Smooth muscle cell (in vitro differentiated cells): Measurements from ENCODE around the gene OAS2. TPM values are rescaled to one million over a fixed set of nuclear protein-coding genes. Genes with fewer than 3 reads are reported as not detected.

Source experiments
- DNase-seq: peaks from one replicate; lab custom pipeline; 2025; ENCODE audit not compliant: unreplicated experiment; lab: John Stamatoyannopoulos, UW
- H2AFZ ChIP-seq: fragments of 200-600 bp; sonication (generic); 2 replicates; pipeline ENCODE4 v1.6.0; 2016; ENCODE audit warnings: antibody characterized with exemption, low read depth, mild to moderate bottlenecking
- H3F3A ChIP-seq: fragments of 200-600 bp; sonication (generic); 2 replicates; pipeline ENCODE4 v1.6.0; 2017; ENCODE audit warnings: antibody characterized with exemption, low read depth
- H3K27ac ChIP-seq: fragments of 200-600 bp; sonication (generic); 2 replicates; pipeline ENCODE4 v1.5.1; 2016; ENCODE audit warnings: low read depth, mild to moderate bottlenecking
- H3K27me3 ChIP-seq: fragments of 200-600 bp; sonication (generic); 2 replicates; pipeline ENCODE4 v1.6.1; 2016; ENCODE audit warnings: low read depth, mild to moderate bottlenecking
- H3K36me3 ChIP-seq: fragments of 200-600 bp; sonication (generic); 2 replicates; pipeline ENCODE4 v1.5.1; 2016; ENCODE audit warnings: low read depth
- H3K4me1 ChIP-seq: fragments of 200-600 bp; sonication (generic); 2 replicates; pipeline ENCODE4 v1.5.1; 2016; ENCODE audit warnings: low read depth
- H3K4me2 ChIP-seq: fragments of 200-600 bp; sonication (generic); 2 replicates; pipeline ENCODE4 v1.6.0; 2016; ENCODE audit warnings: mild to moderate bottlenecking
- H3K4me3 ChIP-seq: fragments of 200-600 bp; sonication (generic); 2 replicates; pipeline ENCODE4 v1.5.1; 2016; ENCODE audit warnings: mild to moderate bottlenecking
- H3K79me2 ChIP-seq: fragments of 200-600 bp; sonication (generic); 2 replicates; pipeline ENCODE4 v1.6.0; 2016; ENCODE audit warnings: low read depth, mild to moderate bottlenecking
- H3K9ac ChIP-seq: fragments of 200-600 bp; sonication (generic); 2 replicates; pipeline ENCODE4 v1.6.0; 2016; ENCODE audit warnings: low read depth
- H3K9me3 ChIP-seq: fragments of 200-600 bp; sonication (generic); replicated peaks from 2 replicates; pipeline ENCODE4 v1.5.1; 2016; ENCODE audit warnings: low read depth
- H4K20me1 ChIP-seq: fragments of 200-600 bp; sonication (generic); 2 replicates; pipeline ENCODE4 v1.6.0; 2016; ENCODE audit warnings: low read depth
- WGBS: methylation state at CpG from one replicate; pipeline ENCODE4 v1.1.7; 2016; ENCODE audit warnings: low lambda C conversion rate; 5-methylcytosine and 5-hydroxymethylcytosine counted together
- polyA plus RNA-seq: library from polyadenylated mRNA; unstranded; fragments of >200 nt; fragmentation: Nextera tagmentation; extraction: Ambion mirVana; gene quantifications from 2 replicates; pipeline ENCODE4 v1.2.1, GENCODE V29; 2016
- total RNA-seq: library from RNA; depleted of rRNA; stranded (reverse); fragments of >200 nt; gene quantifications from 2 replicates; pipeline ENCODE4 v1.2.3, GENCODE V29; 2014
- TF ChIP-seq, protein P1 (sequence below): fragments of 200-600 bp; sonication (generic); IDR thresholded peaks from 2 replicates; pipeline ENCODE4 v1.5.1; 2017; ENCODE audit warnings: borderline replicate concordance, mild to moderate bottlenecking, antibody characterized with exemption; ENCODE audit not compliant: insufficient read depth, poor library complexity, severe bottlenecking

The OAS2 gene
- total and polyA plus RNA-seq, 2 experiments from 2014 or later: not detected

DNA sequence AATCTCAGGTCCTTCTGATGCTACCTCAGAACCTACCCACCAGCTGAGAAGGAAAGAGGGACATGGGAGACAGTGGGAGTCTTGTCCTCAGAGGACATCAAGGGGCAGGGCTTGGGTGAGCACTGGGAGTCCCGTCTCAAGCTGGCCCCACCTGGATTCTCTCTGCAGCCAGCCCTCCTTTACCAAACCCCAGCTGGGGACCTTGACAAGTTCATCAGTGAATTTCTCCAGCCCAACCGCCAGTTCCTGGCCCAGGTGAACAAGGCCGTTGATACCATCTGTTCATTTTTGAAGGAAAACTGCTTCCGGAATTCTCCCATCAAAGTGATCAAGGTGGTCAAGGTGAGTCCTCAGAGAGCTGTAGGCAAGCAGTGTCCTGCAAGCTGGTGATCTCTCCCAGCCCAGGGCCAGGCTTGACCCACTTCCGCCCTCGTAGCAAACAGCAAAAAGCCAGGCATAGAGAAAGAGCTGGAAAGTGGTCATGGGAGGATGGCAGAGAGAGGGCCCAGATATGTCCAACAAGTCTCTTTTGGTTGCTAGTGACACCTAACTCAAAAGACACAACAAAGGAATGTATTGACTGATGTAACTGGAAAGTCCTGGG lies 14.2 kb upstream of the OAS2 start:
- Histone ChIP-seq H3K9me3 (no peaks in the 10 kb centered on the region), H3K4me1 (no peaks in the 10 kb centered on the region), H2AFZ (no peak overlapping the region), H3K9ac (no peak overlapping the region), H3K4me3 (no peak overlapping the region), H4K20me1 (no peaks in the 10 kb centered on the region), H3F3A (no peaks in the 10 kb centered on the region), H3K36me3 (no peaks in the 10 kb centered on the region), H3K27me3 (no peaks in the 10 kb centered on the region), H3K4me2 (no peak overlapping the region), H3K27ac (no peak overlapping the region), H3K79me2 (no peaks in the 10 kb centered on the region)
- WGBS: 92% methylated on average over 6 of the region's 6 CpGs
- DNase-seq: no peak
- TF ChIP-seq, protein P1, sequence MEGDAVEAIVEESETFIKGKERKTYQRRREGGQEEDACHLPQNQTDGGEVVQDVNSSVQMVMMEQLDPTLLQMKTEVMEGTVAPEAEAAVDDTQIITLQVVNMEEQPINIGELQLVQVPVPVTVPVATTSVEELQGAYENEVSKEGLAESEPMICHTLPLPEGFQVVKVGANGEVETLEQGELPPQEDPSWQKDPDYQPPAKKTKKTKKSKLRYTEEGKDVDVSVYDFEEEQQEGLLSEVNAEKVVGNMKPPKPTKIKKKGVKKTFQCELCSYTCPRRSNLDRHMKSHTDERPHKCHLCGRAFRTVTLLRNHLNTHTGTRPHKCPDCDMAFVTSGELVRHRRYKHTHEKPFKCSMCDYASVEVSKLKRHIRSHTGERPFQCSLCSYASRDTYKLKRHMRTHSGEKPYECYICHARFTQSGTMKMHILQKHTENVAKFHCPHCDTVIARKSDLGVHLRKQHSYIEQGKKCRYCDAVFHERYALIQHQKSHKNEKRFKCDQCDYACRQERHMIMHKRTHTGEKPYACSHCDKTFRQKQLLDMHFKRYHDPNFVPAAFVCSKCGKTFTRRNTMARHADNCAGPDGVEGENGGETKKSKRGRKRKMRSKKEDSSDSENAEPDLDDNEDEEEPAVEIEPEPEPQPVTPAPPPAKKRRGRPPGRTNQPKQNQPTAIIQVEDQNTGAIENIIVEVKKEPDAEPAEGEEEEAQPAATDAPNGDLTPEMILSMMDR: no peak

- H4K20me1 ChIP-seq: no peaks in the 10 kb centered on the region
- H3K9me3 ChIP-seq: no peaks in the 10 kb centered on the region
- H3K27ac ChIP-seq: no peak overlapping the region
- H2AFZ ChIP-seq: no peak overlapping the region
- H3K27me3 ChIP-seq: no peaks in the 10 kb centered on the region
- no peaks in the 10 kb centered on the region for H3K36me3 ChIP-seq
- no peak for DNase-seq
- H3K4me3 ChIP-seq: no peak overlapping the region
- H3K4me2 ChIP-seq: no peak overlapping the region
- TF ChIP-seq, protein P1: no peak
- H3K9ac ChIP-seq: no peak overlapping the region
- no peaks in the 10 kb centered on the region for H3K79me2 ChIP-seq
- H3K4me1 ChIP-seq: no peaks in the 10 kb centered on the region
- H3F3A ChIP-seq: no peaks in the 10 kb centered on the region
- 74% methylated on average over 4 of the region's 4 CpGs for WGBS
Observed at GRCh38 chr12:112964915-112965314, 13.4 kb upstream of the OAS2 start.

GRCh38 chr12:112965643-112966042 lies 12.7 kb upstream of the OAS2 start:
- Histone ChIP-seq H3K9ac (no peak overlapping the region), H3K4me3 (no peak overlapping the region), H3K9me3 (no peaks in the 10 kb centered on the region), H3K27ac (no peak overlapping the region), H3K36me3 (no peaks in the 10 kb centered on the region), H3F3A (no peaks in the 10 kb centered on the region), H3K4me1 (no peaks in the 10 kb centered on the region), H3K27me3 (no peaks in the 10 kb centered on the region), H4K20me1 (no peaks in the 10 kb centered on the region), H2AFZ (no peak overlapping the region), H3K4me2 (no peak overlapping the region), H3K79me2 (no peaks in the 10 kb centered on the region)
- TF ChIP-seq, protein P1: no peak
- DNase-seq: no peak
- 89% methylated on average over 15 of the region's 15 CpGs for WGBS

DNA sequence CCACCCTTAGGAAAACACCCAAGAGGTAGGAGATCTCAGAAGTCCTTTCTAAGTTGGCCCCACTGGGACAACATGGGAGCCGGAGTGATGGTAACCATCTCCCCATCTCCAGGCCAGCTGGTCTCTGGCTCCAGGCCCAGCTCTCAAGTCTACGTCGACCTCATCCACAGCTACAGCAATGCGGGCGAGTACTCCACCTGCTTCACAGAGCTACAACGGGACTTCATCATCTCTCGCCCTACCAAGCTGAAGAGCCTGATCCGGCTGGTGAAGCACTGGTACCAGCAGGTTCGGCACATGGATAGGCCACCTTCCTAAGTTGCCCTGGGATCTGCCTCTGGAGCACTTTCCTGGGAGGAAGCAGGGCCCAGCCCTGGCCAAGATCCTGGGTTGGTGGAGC lies 11.0 kb upstream of the OAS2 start:
- Histone ChIP-seq H2AFZ (no peak overlapping the region), H3K4me3 (no peak overlapping the region), H3K4me2 (no peak overlapping the region), H3K4me1 (no peaks in the 10 kb centered on the region), H3K27me3 (no peaks in the 10 kb centered on the region), H3K9me3 (no peaks in the 10 kb centered on the region), H3K27ac (no peak overlapping the region), H4K20me1 (no peaks in the 10 kb centered on the region), H3K79me2 (no peaks in the 10 kb centered on the region), H3F3A (no peaks in the 10 kb centered on the region), H3K36me3 (no peaks in the 10 kb centered on the region), H3K9ac (no peak overlapping the region)
- TF ChIP-seq, protein P1: no peak
- WGBS: 92% methylated on average over 9 of the region's 9 CpGs
- DNase-seq: no peak
